GM23338 (cell line): ENCODE data around the gene ATP10A. TPM values are rescaled to one million over a fixed set of nuclear protein-coding genes. Genes with fewer than 3 reads are reported as not detected.

Source experiments
- ATAC-seq: fragments of 200-7000 bp; cut with Tn5 transposase; 3 replicates; pipeline ENCODE4 v1.9.1; 2020
- DNase-seq: peaks from one replicate; pipeline ENCODE4 v3.0.0-alpha.2; 2015; ENCODE audit warnings: low spot score
- H2AFZ ChIP-seq: fragments of 200-600 bp; sonication (generic); 2 replicates; pipeline ENCODE4 v1.8.0; 2016; ENCODE audit warnings: antibody characterized with exemption, mild to moderate bottlenecking, moderate library complexity
- H3F3A ChIP-seq: fragments of 200-600 bp; sonication (generic); replicated peaks from 2 replicates; pipeline ENCODE4 v1.8.0; 2017; ENCODE audit warnings: antibody characterized with exemption, mixed run types, low read depth
- H3K27ac ChIP-seq: fragments of 200-600 bp; sonication (generic); 2 replicates; pipeline ENCODE4 v1.6.1; 2016; ENCODE audit warnings: low read depth
- H3K27me3 ChIP-seq: fragments of 200-600 bp; sonication (generic); 2 replicates; pipeline ENCODE4 v1.8.0; 2016; ENCODE audit warnings: mild to moderate bottlenecking, mixed run types, moderate library complexity; ENCODE audit not compliant: insufficient read depth
- H3K36me3 ChIP-seq: fragments of 200-600 bp; sonication (generic); 2 replicates; pipeline ENCODE4 v1.8.0; 2016; ENCODE audit warnings: mild to moderate bottlenecking; ENCODE audit not compliant: insufficient read depth
- H3K4me1 ChIP-seq: fragments of 200-600 bp; sonication (generic); 2 replicates; pipeline ENCODE4 v1.8.0; 2016; ENCODE audit warnings: mild to moderate bottlenecking, moderate library complexity; ENCODE audit not compliant: insufficient read depth
- H3K4me2 ChIP-seq: fragments of 200-600 bp; sonication (generic); 2 replicates; pipeline ENCODE4 v1.7.1; 2017; ENCODE audit warnings: mixed run types
- H3K4me3 ChIP-seq: fragments of 200-600 bp; sonication (generic); 2 replicates; pipeline ENCODE4 v1.6.1; 2016; ENCODE audit warnings: mixed run types
- H3K79me2 ChIP-seq: fragments of 200-600 bp; sonication (generic); replicated peaks from 2 replicates; pipeline ENCODE4 v1.8.0; 2017; ENCODE audit warnings: mild to moderate bottlenecking; ENCODE audit not compliant: insufficient read depth
- H3K9me2 ChIP-seq: fragments of 200-600 bp; sonication (generic); 2 replicates; pipeline ENCODE4 v1.8.0; 2017; ENCODE audit not compliant: insufficient read depth
- H4K20me1 ChIP-seq: fragments of 200-600 bp; sonication (generic); replicated peaks from 2 replicates; pipeline ENCODE4 v1.8.0; 2017; ENCODE audit warnings: mild to moderate bottlenecking; ENCODE audit not compliant: insufficient read depth
- H3K27ac Mint-ChIP-seq: 2 replicates; pipeline ENCODE4 v1.8.0; 2020; ENCODE audit warnings: inconsistent platforms, mild to moderate bottlenecking, moderate library complexity, mixed read lengths
- H3K27me3 Mint-ChIP-seq: 3 replicates; pipeline ENCODE4 v1.8.0; 2022; ENCODE audit warnings: low read depth, mild to moderate bottlenecking, moderate library complexity, mixed read lengths, inconsistent platforms; ENCODE audit not compliant: insufficient read depth, poor library complexity
- H3K36me3 Mint-ChIP-seq: 3 replicates; pipeline ENCODE4 v1.8.0; 2021; ENCODE audit warnings: low read depth, mild to moderate bottlenecking, inconsistent platforms, moderate library complexity, mixed read lengths
- H3K4me1 Mint-ChIP-seq: 3 replicates; pipeline ENCODE4 v1.8.0; 2020; ENCODE audit warnings: mild to moderate bottlenecking, inconsistent platforms, mixed read lengths
- H3K4me3 Mint-ChIP-seq: 3 replicates; pipeline ENCODE4 v1.8.0; 2021; ENCODE audit warnings: moderate library complexity, mild to moderate bottlenecking, inconsistent platforms, mixed read lengths
- H3K9me3 Mint-ChIP-seq: 3 replicates; pipeline ENCODE4 v1.8.0; 2020; ENCODE audit warnings: moderate library complexity, mild to moderate bottlenecking, inconsistent platforms, mixed read lengths
- CREB1 ChIP-seq: fragments of 250-450 bp; sonication (Bioruptor Pico); IDR thresholded peaks from 2 replicates; pipeline ENCODE4 v1.5.0; 2020; ENCODE audit warnings: low read depth, mild to moderate bottlenecking, moderate library complexity
- CTCF ChIP-seq, 2 experiments: fragments of 200-600 bp in 1 of 2; sonication (generic) in 1 of 2; conservative IDR thresholded peaks; 2 replicates each; pipeline versions ENCODE4 v1.5.1 to v1.6.1; 2016 to 2017; ENCODE audit warnings: antibody characterized with exemption in 2 of 2, low read depth in 2 of 2, mild to moderate bottlenecking in 2 of 2, moderate library complexity in 1 of 2
- NANOG ChIP-seq: IDR thresholded peaks from 2 replicates; pipeline ENCODE4 v1.6.1; 2016; ENCODE audit warnings: antibody characterized with exemption, borderline replicate concordance
- POLR2AphosphoS5 ChIP-seq: IDR thresholded peaks from 2 replicates; pipeline ENCODE4 v1.6.1; 2016; ENCODE audit warnings: antibody characterized with exemption, low read depth
- REST ChIP-seq: IDR thresholded peaks from one replicate; pipeline ENCODE4 v1.6.1; 2018; ENCODE audit warnings: antibody characterized with exemption; ENCODE audit not compliant: unreplicated experiment
- STAT1 ChIP-seq: IDR thresholded peaks from one replicate; pipeline ENCODE4 v1.6.1; 2016; ENCODE audit warnings: antibody characterized with exemption; ENCODE audit not compliant: unreplicated experiment
- polyA plus RNA-seq: library from polyadenylated mRNA; unstranded; fragments of >200 nt; fragmentation: Nextera tagmentation; extraction: Ambion mirVana; gene quantifications from 2 replicates; pipeline ENCODE4 v1.2.1, GENCODE V29; 2016
- total RNA-seq: library from RNA; depleted of rRNA; stranded (reverse); fragments of >200 nt; shearing (Covaris generic); gene quantifications from 2 replicates; pipeline ENCODE4 v1.2.3, GENCODE V29; 2014

Gene ATP10A
- total and polyA plus RNA-seq, 2 experiments from 2014 or later = 0.36 to 5.6 TPM

- ATAC-seq = no peak
- peaks cover 42% of the 10 kb centered on the region for H3K27me3 ChIP-seq
- no peak for TF ChIP-seq POLR2AphosphoS5
- TF ChIP-seq CTCF (conservative IDR thresholded peaks at IDR 0.05; ENCODE audit: low read depth in 2 of 2) = no peak
- no peak for TF ChIP-seq CREB1
- TF ChIP-seq REST = no peak
- no peak for TF ChIP-seq NANOG
Measured at GRCh38 chr15:25866251-25866650, 3.1 kb upstream of the ATP10A start.

GRCh38 chr15:25864966-25865365 lies 1.8 kb upstream of the ATP10A start:
- Mint-ChIP-seq H3K27ac (no peak overlapping the region), H3K9me3 (no peaks in the 10 kb centered on the region), H3K27me3 (peaks cover 47% of the 10 kb centered on the region), H3K4me3 (no peak overlapping the region; the same call in 2 of the 3 replicates), H3K4me1 (peaks cover 11% of the 10 kb centered on the region), H3K36me3 (no peaks in the 10 kb centered on the region; the same call in 2 of the 3 replicates)
- no peak for TF ChIP-seq STAT1
- Histone ChIP-seq H3K9me2 (no peaks in the 10 kb centered on the region), H3K4me1 (peaks cover 10% of the 10 kb centered on the region), H2AFZ (no peak overlapping the region), H3K27ac (no peak overlapping the region), H3F3A (0 out of 2 replicates have a peak, but pooled peaks cover 5% of the 10 kb centered on the region), H3K4me2 (no peak overlapping the region), H3K27me3 (peaks cover 47% of the 10 kb centered on the region), H3K4me3 (no peak overlapping the region), H3K79me2 (no peaks in the 10 kb centered on the region), H4K20me1 (no peaks in the 10 kb centered on the region), H3K36me3 (no peaks in the 10 kb centered on the region)
- ATAC-seq (no peak), DNase-seq (no peak)

More at GRCh38 chr15:25866251-25866650, 3.1 kb upstream of the ATP10A start:
- DNase-seq = no peak
- H3K36me3 Mint-ChIP-seq = no peaks in the 10 kb centered on the region; the same call in 2 of the 3 replicates
- H2AFZ ChIP-seq = no peak overlapping the region
- no peaks in the 10 kb centered on the region for H3K36me3 ChIP-seq
- no peak overlapping the region for H3K4me3 Mint-ChIP-seq
- no peaks in the 10 kb centered on the region for H4K20me1 ChIP-seq
- H3K4me2 ChIP-seq = no peak overlapping the region
- H3K27ac Mint-ChIP-seq = no peak overlapping the region
- peaks cover 11% of the 10 kb centered on the region for H3K4me1 Mint-ChIP-seq
- H3K4me3 ChIP-seq = no peak overlapping the region
- peaks cover 39% of the 10 kb centered on the region for H3K27me3 Mint-ChIP-seq
- H3F3A ChIP-seq = 0 out of 2 replicates have a peak, but pooled peaks cover 5% of the 10 kb centered on the region
- no peaks in the 10 kb centered on the region for H3K9me2 ChIP-seq
- no peaks in the 10 kb centered on the region for H3K79me2 ChIP-seq
- H3K4me1 ChIP-seq = peaks cover 10% of the 10 kb centered on the region
- no peaks in the 10 kb centered on the region for H3K9me3 Mint-ChIP-seq
- H3K27ac ChIP-seq = no peak overlapping the region
